GM21737 (cell line): Measurements from ENCODE around the gene GPBP1.

Experiments used
- ATAC-seq: cut with Tn5 transposase; IDR thresholded peaks from one replicate; pipeline ENCODE4 v1.9.1; 2021; ENCODE audit warnings: mild to moderate bottlenecking, moderate library complexity; ENCODE audit not compliant: unreplicated experiment

The GPBP1 gene

DNA sequence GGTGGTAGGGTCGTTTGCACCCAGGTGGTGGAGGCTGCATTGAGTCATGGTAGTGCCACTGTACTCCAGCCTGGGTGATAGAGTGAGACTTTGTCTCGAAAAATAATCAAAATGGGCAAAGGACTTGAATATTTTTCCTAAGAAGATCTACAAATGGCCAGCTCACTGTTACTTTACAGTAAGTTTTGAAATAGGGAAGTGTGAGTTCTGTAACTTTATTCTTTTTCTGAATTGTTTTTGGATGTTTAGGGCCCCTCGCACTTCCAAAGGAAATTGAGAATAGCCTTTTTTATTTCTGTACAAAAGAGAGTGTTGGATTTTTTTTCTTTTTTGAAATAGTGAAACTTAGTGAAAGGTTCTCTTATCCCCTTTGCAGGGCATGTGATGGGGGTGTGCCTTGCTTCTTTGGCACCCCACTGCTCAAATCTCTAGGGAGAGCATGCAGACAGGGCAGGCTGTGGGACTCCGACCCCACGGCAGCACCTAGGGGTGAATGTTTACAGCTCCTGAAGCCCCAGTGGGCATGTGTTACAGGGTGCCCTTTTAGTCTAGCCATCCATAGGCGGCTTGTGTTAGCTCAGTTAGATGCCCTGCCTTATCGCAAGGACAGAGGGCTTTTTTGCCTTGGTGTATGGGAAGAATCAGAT, 33.3 kb downstream of the GPBP1 start:
- no peak for ATAC-seq

DNA sequence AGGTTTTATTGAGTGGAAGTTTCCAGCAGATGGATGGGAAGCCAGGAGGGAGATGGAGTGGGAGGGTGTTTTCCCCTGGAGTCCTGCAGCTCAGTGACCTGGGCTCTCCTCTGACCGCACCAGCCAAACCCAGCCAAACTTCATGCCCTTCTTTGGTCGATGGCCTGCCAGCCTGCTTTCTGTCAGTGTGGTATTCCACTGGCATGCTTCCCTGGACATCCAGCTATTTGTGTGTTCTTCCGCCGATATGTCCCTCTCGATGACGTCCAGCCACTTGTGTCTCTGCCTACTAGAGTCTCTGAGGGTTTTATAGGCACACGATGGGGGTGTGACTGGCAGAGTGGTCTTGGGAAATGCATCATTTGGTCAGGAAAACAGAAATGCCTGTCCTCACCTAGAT, 33.8 kb downstream of the GPBP1 start:
- ATAC-seq, result no peak

DNA sequence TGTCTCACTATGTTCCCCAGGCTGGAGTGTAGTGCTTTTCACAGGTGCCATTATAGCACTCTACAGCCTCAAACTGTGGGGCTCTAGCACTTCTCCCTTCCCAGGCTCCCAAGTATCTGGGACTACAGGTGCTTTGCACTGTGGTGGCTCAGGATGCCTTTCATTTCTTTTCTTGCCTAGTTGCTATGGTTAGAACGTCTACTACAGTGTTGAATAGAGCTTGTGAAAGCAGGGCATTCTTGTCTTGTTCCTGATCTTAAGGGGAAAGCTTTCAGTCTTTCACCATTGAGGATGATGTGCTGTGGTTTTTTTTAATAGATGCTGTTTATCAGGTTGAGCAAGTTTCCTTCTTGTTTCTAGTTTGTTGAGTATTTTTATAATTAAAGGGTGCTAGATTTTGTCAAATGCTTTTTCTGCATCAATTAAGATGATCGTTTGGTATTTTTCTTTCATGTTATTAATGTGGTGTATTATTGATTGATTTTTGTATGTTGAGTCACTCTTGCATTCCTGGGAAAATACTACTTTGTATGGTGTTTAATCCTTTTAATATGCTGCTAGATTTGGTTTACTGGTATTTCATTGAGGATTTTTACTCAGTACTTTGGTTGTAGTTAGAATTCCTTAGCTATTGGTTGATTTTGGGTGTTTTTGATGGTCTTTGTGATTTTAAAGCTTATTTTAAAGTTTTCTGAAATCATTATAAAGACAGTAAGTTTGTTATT, 35.6 kb downstream of the GPBP1 start:
- no peak for ATAC-seq

DNA sequence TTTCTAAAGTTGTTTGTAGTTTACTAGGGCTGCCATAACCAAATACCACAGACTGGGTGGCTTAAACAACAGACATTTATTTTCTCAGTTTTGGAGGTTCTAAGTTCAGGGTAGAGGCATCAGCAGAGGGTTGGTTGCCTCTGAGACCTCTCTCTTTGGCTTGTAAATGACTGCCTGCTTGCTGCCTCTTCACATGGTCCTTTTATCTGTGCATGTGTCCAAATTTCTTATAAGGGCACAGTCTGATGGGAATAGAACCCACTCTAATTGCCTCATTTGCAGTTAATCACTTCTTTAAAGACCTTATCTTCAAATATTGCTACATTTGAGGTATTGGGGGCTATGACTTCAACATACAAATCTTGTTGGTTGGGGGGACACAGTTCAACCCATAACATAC, 36.8 kb downstream of the GPBP1 start:
- no peak for ATAC-seq

DNA sequence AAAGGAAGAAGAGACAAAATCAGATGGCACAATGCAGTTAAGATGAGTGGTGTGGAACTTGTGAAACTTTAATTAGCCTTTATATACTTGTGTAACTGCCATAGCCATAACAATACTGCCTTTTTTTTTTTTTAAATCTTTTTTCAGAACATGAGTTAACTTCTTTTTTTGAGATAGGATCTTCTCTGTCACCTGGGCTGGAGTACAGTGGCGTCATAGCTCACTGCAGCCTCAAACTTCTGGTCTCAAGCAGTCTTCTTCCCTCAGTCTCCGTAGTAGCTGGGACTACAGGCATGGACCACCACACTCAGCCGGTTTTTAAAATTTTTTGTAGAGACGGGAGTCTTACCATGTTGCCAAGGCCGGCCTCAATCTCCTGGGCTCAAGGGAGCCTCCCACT, 37.2 kb downstream of the GPBP1 start:
- ATAC-seq, result no peak

DNA sequence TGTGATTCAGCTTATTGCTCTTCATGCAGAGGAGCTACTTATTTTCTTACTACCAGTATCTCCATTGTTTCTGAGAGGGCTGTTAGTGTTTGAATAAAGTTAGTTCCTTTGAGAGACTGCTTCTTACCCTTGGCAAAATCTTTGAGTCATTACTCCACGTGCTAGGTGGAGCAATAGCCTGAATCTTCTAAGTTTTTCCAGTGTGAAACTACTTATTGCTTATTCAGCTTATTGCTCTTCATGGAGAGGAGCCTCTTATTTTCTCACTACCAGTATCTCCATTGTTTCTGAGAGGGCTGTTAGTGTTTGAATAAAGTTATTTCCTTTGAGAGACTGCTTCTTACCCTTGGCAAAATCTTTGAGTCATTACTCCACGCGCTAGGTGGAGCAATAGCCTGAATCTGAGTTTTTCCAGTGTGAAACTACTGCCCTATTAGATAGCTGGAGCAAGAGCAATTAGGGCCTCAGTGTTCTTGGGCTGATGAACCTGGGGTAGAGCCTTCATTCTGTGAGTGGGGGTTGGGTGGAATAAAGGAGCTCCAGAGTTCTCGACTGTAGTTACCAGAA, 41.9 kb downstream of the GPBP1 start:
- no peak for ATAC-seq

DNA sequence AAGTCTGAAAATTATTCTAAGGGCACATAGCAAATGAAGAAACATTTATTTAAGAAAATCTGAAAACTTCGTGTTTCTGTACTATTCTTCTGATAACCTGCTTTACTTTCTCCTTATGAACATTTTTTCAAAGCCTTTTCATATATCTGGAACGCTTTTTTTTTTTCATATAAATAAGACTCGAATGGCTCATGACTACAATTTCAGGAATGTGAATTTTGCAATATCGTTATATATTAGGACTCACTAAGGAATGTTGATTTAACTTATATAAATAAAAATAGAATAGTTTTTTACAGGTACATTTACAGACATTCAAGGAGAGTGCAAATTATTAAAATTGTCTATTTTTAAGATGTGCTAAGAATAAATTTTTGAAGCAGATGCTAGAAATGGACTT, 42.9 kb downstream of the GPBP1 start:
- ATAC-seq, result no peak

DNA sequence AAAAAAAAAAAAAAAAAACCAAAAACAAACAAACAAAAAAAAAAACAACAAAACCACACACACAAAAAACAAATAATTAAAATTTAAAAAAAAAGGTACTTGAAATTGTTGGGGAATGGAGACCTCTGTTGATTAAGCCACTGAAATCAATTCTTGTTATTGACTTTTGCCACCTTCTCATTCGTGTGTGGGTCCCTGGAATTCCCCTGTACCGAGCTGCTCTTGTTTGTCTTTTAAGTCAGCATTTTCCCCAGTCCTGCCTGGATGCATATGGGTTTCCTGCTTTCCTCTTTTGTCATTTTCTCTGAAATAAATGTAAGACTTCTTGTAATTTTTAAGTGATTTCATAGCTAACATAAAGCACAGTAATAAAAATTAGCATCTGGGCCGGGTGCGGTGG, 45.5 kb downstream of the GPBP1 start:
- ATAC-seq, result no peak

DNA sequence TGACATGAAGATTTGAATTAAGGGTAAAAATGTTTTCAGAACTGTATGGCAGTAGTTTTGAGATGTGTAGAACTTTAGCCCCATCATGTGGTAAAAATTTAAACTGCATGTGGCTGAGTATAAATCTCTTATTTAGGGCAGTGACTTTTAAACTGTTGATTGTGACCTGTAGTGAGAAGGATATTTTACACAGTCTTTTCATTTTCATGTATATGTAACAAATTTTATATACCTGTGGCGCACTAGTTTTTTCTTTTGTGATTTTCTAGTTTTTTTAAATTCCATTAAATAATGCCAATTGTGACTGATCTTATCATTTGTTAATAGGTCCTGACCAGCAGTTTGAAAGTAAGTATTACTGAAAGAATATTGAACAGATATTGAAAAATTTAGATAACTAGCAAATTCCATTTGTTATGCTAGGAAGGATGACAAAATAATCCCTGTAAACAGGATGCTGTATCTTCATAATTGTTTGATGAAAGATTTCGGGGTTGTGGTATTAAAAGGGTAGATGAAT, 47.2 kb downstream of the GPBP1 start:
- no peak for ATAC-seq

DNA sequence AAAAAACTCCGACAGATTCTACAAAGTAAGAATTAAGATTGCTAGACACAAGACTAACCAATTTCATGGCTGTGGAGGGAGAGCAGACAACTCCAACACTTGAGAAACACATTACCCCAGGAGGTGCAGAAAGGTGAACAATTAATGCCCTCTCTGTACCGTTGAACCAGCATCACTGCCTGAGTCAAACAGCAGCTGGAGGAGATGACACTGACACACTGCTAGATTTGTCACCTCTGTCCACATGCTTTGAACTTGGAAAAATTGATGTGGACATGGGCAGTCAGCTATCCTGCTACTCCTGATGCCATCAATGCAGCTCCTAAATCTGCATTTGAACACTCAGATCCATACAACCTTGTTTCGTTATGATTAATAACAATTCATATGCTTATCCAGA, 51.7 kb downstream of the GPBP1 start:
- ATAC-seq, result no peak

DNA sequence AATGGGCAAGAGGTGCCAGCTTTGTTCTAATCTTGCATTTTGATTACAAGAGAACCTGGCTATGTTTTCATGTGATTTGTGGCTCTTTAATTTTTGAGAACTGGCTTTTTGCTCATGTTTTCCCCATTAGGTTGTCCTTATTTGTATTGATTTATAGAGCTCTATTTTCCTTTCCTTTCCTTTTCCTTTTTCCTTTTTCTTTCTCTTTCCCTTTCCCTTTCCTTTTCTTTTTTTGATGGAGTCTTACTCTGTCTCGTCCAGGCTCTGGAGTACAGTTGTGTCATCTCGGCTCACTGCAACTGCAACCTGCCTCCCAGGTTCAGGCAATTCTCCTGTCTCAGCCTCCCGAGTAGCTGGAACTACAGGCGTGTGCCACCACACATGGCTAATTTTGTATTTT, 55.5 kb downstream of the GPBP1 start:
- ATAC-seq, result no peak

DNA sequence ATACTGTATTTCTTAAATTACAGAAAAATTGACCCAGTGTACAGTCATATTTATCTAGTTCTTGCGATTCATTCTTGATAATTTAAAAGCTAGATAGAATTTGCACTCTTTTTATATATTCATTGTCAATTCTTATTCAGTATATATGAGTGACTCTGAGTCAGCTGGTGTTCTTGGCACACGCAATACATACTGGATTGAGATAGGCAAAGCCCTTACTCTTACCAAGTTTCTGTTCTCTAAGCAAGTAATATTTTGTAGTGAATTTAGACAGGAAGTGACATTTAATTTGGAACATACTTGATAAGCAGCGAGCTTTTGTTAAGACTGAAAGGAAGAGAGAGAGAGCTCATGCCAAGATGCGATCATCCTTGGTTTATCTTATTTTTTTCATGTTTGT, 57.7 kb downstream of the GPBP1 start:
- ATAC-seq, result no peak

DNA sequence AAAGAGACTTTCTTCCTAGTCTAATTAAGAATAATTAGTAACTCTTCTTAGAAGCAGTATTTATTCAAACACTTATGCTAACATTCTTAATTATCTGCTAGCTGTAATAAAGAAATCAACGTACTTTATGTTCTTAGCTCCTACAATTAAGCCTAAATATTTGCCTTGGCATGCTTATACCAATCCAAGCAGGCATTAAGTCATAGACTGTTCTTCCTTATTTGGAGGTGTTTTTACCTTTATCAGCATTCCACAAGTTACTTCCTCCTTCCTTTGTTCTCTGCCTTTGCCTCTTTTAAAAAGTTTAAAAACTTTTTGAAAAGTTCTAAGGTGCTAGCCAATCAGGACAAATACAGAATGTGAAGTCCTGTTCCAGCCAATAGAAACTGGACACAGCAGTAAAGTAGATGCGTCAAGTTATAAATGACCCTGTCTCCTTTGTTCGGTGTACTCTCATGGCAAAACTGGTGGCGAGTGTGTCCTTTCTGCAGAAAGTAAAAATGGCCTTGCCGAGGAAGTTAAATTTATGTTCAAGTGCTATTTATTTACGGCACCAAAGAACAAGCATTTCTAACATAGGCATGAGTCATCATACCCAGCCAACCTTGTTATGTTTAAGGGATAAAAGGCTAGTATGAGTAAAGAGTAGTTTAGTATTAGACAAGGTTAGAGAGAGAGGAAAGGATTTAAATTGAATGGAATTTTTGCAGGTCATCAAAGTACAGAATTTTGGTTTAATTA, 58.6 kb downstream of the GPBP1 start:
- ATAC-seq, result no peak

DNA sequence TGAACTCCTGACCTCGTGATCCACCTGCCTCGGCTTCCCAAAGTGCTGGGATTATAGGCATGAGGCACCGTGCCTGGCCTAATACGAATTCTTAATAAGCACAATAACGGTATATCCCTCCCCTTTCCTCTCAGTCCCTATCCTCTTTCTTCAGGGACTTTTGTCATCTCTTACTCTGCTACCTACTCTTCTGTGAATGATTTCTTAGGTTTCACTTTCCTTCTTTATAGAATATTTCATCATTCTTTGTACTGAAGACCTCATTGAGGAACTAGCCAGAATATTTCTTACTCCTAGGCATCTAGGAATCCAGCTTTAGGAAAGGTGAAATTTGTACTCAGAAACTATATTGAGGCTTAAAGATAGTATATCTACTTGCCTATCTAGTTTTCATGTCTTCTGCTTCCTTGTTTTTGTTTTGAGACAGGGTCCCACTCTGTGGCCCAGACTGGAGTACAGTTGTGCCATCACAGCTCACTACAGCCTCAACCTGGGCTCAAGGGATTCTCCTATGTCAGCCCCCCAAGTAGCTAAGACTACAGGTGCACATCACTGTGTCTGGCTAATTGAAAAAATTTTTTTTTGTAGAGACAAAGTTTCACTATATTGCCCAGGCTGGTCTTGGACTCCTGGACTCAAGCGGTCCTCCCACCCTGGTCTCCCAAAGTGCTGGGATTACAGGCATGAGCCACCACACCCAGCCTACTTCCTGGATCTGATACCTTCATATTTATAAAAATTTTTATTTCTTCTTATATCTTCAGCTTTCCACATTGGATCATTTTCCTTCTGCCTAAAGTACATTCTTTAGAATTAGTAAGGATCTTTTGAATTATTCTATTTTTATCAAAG, 69.7 kb downstream of the GPBP1 start:
- ATAC-seq, result no peak

DNA sequence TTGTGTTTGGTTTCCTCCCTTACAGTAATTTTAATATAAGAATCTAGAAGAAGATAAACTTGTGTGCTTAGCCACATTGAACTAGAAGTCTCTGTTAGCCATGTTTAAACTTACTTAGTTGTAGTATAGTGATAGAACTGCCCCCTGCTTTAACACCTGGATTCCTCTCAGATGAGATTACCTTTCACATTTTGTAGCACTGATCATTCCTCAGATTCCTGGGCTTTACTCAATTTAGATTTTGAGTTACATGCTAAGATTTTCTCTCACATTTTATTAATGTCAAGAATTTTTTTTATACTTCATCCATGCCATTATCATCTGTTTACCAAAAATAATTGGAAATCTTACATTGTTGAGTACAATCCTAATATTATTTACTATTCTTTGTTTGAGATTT, 70.5 kb downstream of the GPBP1 start:
- no peak for ATAC-seq

DNA sequence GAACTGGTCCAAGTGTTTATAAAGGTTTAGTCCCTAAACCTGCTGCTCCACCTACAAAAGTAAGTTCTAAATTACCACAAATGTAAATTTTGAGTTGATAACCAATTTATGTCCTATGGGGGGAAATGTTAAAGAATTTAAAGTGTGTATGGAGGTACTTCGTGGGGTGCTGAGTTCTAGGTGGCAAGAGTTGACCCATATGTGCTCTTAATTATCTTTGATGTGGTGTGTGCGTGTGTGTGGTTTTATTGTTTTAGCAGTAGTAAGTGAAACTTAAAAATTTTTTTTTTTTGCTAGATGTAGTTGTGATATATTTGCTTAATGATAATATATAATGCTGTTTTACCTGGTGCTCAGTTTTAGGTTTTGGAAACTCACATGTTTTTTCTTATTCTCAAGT, 72.6 kb downstream of the GPBP1 start:
- ATAC-seq, result no peak

DNA sequence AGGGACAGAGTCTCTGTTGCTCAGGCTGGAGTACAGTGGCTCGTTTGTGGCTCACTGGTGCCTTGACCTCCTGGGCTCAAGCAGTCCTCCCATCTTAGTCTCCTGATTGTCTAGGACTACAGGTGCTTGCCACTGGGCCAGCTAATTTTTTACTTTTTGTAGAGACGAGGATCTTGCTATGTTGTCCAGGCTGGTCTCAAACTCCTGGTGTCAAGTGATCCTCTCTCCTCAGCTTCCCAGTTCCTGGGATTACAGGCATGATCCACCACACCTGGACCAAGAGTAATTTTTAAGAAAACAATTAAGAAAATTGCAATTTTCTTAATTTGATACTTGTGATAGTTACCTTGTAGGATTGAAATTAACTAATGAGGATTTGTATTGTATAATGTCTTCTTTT, 73.9 kb downstream of the GPBP1 start:
- ATAC-seq, result no peak

DNA sequence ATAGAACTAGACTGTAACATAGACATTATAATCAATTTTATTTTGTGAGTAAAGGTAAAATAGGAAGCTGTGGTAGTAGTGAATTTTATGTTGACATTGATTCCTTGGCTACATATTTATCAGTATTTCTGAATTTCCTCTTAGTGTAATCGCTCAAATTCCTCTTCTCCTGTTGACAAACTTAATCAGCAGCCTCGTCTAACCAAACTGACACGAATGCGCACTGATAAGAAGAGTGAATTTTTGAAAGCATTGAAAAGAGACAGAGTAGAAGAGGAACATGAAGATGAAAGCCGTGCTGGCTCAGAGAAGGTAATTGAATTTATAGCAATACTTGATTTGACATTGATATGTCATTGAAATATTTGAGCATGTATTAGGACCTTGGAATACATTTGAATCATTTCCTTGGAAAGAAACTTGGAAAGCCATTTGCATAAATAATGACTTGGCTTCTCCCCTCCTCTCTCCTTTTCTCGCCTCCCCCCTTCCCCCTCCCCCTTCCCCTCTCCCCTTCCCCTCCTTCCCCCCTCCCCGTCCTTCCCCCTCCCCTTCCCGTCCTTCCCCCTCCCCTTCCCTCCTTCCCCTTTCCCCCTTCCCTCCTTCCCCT, 75.5 kb downstream of the GPBP1 start:
- no peak for ATAC-seq

DNA sequence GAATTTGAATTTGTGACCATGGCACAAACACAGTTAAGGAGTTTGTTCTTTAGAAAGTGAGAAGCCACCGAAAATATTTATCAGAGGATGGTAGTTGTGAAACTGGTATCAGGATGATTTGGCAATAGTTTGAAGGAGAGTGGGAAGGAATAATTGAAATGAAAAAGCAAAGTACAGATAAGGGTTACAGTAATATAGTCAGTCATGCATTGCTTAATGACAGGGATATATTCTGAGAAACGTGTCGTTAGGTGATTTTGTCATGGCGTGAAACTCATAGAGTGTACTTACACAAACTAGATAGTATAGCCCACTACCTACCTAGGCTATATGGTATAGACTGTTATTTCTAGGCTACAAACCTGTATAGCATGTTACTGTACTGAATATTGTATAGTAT, 84.2 kb downstream of the GPBP1 start:
- ATAC-seq, result no peak

DNA sequence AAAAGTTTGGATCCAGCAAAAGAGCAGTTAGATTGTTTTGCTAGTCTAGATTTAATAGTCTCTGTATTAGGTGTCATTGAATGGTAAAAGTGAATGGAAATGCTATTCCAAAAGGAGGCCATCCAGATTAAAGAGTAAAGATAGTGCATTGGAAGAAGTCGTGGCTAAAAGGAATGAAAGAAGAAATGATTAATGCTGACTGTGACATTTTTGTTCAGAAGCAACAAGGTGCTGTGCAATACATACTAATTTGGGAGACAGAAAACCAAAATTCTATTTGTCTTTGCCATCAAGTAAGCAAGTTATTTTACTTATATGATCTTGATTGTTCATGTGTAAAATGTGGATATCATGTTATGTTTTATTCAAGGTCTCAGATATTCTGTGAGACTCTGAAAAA, 85.1 kb downstream of the GPBP1 start:
- no peak for ATAC-seq
